ENCODE results near the gene NOS1.

NOS1 gene

GRCh38 chr12:117365049-117365616 lies 3.7 kb upstream of the NOS1 start:
- in situ Hi-C loops (cut with MboI; ENCODE audit: low sequenced_read_pairs): loop anchor here (25.0 kb wide), 1 partner anchor 472 kb away; no protein-coding TSS in a partner anchor

- in situ Hi-C loops (cut with MboI; ENCODE audit: low sequenced_read_pairs): loop anchor here (25.0 kb wide), 1 partner anchor 473 kb away; no protein-coding TSS in a partner anchor
Observed at GRCh38 chr12:117363953-117364486, 2.6 kb upstream of the NOS1 start.

GRCh38 chr12:117363056-117363662 lies 1.7 kb upstream of the NOS1 start:
- in situ Hi-C loops (cut with MboI; ENCODE audit: low sequenced_read_pairs): loop anchor here (25.0 kb wide), 1 partner anchor 474 kb away; no protein-coding TSS in a partner anchor

- in situ Hi-C loops (cut with MboI; ENCODE audit: low sequenced_read_pairs): loop anchor here (25.0 kb wide), 1 partner anchor 475 kb away; no protein-coding TSS in a partner anchor
Observed at GRCh38 chr12:117362391-117362790, 965 bp upstream of the NOS1 start.

GRCh38 chr12:117361905-117362304 lies 479 bp upstream of the NOS1 start:
- in situ Hi-C loops (cut with MboI; ENCODE audit: low sequenced_read_pairs): loop anchor here (25.0 kb wide), 1 partner anchor 475 kb away; no protein-coding TSS in a partner anchor

- in situ Hi-C loops (cut with MboI; ENCODE audit: low sequenced_read_pairs): loop anchor here (25.0 kb wide), 1 partner anchor 477 kb away; no protein-coding TSS in a partner anchor
Observed at GRCh38 chr12:117360551-117361346, 677 bp downstream of the NOS1 start.

GRCh38 chr12:117360222-117360550 lies 1.2 kb downstream of the NOS1 start:
- in situ Hi-C loops (cut with MboI; ENCODE audit: low sequenced_read_pairs): loop anchor here (25.0 kb wide), 1 partner anchor 477 kb away; no protein-coding TSS in a partner anchor

- in situ Hi-C loops (cut with MboI; ENCODE audit: low sequenced_read_pairs): loop anchor here (25.0 kb wide), 1 partner anchor 478 kb away; no protein-coding TSS in a partner anchor
Observed at GRCh38 chr12:117359029-117359845, 2.2 kb downstream of the NOS1 start.

GRCh38 chr12:117356048-117356447 lies 5.4 kb downstream of the NOS1 start:
- in situ Hi-C loops (cut with MboI; ENCODE audit: low sequenced_read_pairs): loop anchor here (25.0 kb wide), 1 partner anchor 481 kb away; no protein-coding TSS in a partner anchor

GRCh38 chr12:117352883-117353282 lies 8.5 kb downstream of the NOS1 start:
- in situ Hi-C loops (cut with MboI; ENCODE audit: low sequenced_read_pairs): loop anchor here (25.0 kb wide), 1 partner anchor 484 kb away; no protein-coding TSS in a partner anchor

- in situ Hi-C loops (cut with MboI; ENCODE audit: low sequenced_read_pairs): loop anchor here (25.0 kb wide), 1 partner anchor 485 kb away; no protein-coding TSS in a partner anchor
Observed at GRCh38 chr12:117352206-117352605, 9.2 kb downstream of the NOS1 start.

GRCh38 chr12:117350140-117350539 lies 11.3 kb downstream of the NOS1 start:
- in situ Hi-C loops (cut with MboI; ENCODE audit: low sequenced_read_pairs): loop anchor here (25.0 kb wide), 1 partner anchor 487 kb away; no protein-coding TSS in a partner anchor

GRCh38 chr12:117347588-117347987 lies 13.8 kb downstream of the NOS1 start:
- in situ Hi-C loops (cut with MboI; ENCODE audit: low sequenced_read_pairs): no loop called here

- in situ Hi-C loops (cut with MboI; ENCODE audit: low sequenced_read_pairs): no loop called here
Observed at GRCh38 chr12:117344716-117345115, 16.7 kb downstream of the NOS1 start.

- in situ Hi-C loops (cut with MboI; ENCODE audit: low sequenced_read_pairs): no loop called here
Observed at GRCh38 chr12:117343849-117344248, 17.6 kb downstream of the NOS1 start.

- in situ Hi-C loops (cut with MboI; ENCODE audit: low sequenced_read_pairs): no loop called here
Observed at GRCh38 chr12:117343296-117343695, 18.1 kb downstream of the NOS1 start.

GRCh38 chr12:117342682-117343081 lies 18.7 kb downstream of the NOS1 start:
- in situ Hi-C loops (cut with MboI; ENCODE audit: low sequenced_read_pairs): no loop called here

- in situ Hi-C loops (cut with MboI; ENCODE audit: low sequenced_read_pairs): no loop called here
Observed at GRCh38 chr12:117342247-117342646, 19.2 kb downstream of the NOS1 start.

- in situ Hi-C loops (cut with MboI; ENCODE audit: low sequenced_read_pairs): no loop called here
Observed at GRCh38 chr12:117339104-117339503, 22.3 kb downstream of the NOS1 start.
